ENCODE data around the gene ARRB1.

GRCh38 chr11:75289919-75290318, 61.5 kb downstream of the ARRB1 start:
- TF ChIP-seq CTCF (conservative IDR thresholded peaks at IDR 0.05 in 1 of 2, IDR thresholded peaks at IDR 0.05 in 1 of 2; ENCODE audit: extremely low read depth in 1 of 2, insufficient read depth in 1 of 2, low read depth in 1 of 2, low read length in 2 of 2), result no peak
- no peak for TF ChIP-seq EZH2 (IDR thresholded peaks at IDR 0.05; ENCODE audit: borderline replicate concordance, low read length)
